ENCODE measurements around the gene RNF149.
"Not testable (repeated sequence)": the region's sequence is repeated elsewhere in the genome, so short reads cannot be mapped to it uniquely, and the experiment has no call there.

RNF149 gene, protein sequence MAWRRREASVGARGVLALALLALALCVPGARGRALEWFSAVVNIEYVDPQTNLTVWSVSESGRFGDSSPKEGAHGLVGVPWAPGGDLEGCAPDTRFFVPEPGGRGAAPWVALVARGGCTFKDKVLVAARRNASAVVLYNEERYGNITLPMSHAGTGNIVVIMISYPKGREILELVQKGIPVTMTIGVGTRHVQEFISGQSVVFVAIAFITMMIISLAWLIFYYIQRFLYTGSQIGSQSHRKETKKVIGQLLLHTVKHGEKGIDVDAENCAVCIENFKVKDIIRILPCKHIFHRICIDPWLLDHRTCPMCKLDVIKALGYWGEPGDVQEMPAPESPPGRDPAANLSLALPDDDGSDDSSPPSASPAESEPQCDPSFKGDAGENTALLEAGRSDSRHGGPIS

DNA sequence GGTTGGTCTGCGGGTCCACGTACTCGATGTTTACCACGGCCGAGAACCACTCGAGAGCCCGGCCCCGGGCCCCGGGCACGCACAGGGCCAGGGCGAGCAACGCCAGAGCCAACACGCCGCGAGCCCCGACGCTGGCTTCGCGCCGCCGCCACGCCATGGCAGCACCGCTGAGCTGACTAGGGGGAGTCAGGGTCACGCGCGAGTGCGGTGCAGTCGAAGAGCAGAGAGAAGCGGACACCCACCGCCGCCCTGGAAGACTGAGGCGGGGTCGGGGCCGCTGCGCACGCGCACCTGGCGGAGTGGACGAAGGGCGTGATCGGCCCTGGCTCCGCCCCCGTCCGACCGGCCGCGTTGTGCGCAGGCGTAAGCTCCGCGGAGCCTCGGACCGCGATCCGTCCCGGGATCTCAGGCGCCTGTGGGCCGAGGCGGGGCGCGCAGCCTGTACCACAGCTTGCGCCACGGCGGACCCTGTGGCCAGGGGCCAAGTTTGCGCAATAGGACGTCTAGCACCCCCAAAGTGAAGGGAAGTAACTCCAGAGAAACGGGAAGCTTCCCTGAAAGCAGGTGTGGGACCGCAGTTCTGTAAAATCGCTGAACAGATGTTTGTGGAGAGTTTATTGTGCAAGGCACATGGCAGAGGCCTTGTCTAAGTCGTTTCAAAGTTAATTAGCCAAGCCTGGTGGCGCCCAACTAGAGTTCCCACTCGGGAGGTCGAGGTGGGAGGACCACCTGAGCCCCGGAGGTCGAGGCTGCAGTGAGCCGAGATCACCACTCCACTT lies at the start of gene RNF149:
Gene RNF149, minus strand, starts transcription at position 270 of the 779 bp plus-strand sequence. Its CDS starts 113 bp downstream, at position 157.
- peak; percentile 82 for DNase-seq (ENCODE audit: low read depth)

DNA sequence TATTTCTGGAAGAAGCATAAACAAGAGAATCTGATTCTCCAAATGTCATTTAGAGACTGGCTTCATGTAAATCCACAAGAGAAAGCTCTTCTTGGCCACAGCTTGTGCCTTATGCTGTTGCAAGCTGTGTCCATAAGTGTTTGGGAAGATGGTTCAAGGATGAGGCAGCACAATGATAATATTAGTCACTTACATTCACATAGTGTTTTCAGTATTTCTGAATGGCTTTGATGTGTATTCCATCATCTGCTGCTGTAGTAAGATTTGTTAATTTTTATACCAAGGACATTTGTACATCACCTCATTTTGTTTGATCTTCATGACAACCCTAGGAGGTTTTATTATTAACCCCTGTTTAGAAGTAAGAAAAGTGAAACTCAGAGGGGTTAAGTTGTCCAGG lies 48.9 kb upstream of the RNF149 start:
- no peak for DNase-seq (ENCODE audit: low read depth)

DNA sequence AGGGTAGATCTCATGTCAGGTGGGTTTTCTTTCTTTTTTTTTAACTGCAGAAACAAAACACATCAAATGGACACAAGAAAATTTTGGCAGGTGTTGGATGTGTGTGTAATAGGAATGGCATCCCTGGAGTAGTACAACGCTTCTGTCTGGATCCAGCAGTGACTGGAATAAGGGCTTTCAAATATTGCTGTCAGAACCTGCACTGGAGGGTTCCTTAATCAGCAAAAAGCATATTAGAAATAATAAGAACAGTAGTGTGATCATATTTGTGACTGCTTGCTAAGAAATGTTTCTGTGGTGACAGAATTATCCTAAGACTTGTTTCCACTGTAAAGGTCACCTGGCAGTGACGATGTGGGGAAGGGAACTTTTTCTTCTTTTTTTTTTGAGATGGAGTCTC lies 48.0 kb upstream of the RNF149 start:
- no peak for DNase-seq (ENCODE audit: low read depth)

GRCh38 chr2:101356055-101356454 lies 47.6 kb upstream of the RNF149 start:
- DNase-seq (ENCODE audit: low read depth) = no peak

DNA sequence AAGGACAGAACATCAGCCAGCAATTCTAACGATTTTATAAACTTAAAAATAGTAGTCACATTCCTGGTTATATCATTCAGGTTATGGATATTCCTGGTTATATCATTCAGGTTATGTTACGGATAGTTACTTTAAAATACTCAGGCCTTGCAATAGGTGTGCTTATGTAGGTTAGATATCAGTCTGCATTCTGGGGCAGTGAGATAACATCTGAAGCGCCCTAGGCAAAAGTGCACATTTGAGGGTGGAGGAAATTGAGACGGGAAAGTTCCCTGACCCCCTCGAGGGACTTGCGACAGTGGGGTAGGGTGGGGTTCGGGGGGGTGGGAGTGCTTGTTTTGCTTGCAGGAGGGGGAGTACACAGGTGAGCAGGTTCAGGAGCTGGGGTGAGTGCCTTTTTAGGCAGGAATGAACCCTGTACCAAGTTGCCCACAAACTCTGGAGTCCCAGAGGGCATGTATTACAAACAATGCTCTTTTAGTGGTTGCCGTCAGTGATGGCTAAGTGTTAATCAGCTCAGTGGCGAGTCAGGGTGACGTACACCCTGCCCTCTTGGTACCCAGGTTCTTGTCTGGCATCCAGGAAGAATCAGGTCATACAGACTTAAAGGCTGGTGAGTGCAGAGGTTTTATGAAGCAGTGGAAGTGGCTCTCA lies 47.0 kb upstream of the RNF149 start:
- no peak for DNase-seq (ENCODE audit: low read depth)

- DNase-seq (ENCODE audit: low read depth) = no peak
Measured at GRCh38 chr2:101354420-101355311, 46.2 kb upstream of the RNF149 start.

DNA sequence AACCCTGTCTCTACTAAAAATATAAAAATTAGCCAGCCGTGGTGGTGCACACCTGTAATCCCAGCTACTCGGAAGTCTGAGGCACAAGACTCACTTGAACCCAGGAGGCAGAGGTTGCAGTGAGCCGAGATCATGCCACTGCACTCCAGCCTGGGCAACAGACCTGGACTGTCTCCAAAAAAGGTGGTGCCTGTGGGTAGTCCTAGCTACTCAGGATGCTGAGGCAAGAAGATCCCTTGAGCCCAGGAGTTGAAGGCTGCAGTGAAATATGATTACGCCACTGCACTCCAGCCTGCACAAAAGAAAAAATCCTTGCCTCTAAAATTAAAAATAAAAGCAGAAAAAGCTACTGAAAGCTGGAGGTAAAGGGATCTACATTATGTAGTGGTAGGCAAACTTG lies 44.1 kb upstream of the RNF149 start:
- not testable (repeated sequence) for DNase-seq (ENCODE audit: low read depth)

DNA sequence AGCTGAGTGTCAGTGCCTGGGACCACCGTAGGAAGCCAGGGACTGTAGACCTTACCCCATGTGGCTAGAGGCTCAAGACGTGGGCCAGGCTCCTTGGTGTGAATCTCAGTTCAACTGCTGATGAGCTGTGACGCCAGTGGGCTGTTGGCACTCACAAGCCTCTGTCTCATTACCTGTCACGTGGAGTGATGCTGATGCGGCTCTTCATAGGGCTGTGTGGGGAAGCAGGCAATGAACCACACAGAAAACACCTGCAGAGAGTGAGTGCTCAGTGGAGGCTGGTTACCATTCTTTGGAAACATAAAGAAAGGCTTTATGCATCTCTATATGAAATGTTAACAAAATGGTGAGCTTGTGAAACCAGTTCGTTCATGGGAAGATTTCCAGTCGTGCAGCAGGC lies 42.7 kb upstream of the RNF149 start:
- no peak for DNase-seq (ENCODE audit: low read depth)

DNA sequence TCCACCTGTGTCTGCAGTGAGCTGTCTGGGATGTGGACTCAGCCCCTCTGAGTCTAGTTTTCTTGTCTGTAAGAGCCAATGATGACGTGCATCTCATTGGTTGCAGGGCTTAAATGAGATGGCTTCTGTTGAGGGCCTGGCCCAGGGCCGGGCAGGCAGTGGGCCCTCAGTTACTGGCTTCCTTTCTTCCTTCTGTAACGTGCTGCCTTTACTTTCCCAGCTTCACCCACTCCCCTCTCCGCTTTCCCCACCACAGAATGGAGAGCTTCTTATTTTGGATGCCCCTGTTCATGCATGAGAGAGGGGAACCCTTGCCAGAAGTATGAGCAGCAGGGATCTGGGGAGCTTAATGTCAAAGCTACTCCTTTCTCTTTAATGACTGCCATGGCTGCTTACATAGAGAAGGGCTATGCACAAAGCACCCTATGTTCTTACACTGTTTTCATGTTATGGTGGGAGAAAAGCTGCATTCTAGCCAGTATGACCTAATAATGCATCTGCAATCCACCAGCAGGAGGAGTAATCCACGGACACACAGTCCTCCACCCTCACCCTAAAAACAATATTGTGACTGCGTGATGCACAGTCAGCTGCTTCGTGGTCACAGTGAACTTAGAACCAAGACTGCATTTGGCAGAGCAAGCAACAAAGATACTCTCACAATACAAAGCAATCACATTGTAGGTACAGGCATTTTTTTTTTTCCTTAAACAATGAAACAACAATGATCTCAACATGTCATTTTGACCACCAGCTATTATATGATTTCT lies 41.6 kb upstream of the RNF149 start:
- DNase-seq (ENCODE audit: low read depth) = no peak

DNA sequence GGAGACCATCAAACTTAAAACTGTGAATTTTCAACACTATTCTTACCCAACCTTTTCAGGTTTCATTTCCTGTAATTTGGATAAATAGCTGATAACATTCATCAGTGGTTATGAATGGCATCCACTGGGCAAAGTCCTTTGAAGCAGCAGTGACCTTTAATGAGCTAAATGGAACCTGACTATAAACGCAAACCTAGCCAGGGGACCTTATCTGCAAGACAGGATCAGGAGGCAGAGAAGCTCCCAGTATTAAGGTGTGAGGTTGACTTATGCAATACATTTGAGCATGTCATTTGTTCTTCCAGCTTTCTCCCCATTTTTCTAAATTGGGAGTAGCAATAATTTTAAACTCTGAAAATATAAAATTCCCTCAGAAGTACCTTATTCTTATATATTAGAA lies 40.4 kb upstream of the RNF149 start:
- DNase-seq (ENCODE audit: low read depth) = no peak

GRCh38 chr2:101346909-101347308 lies 38.4 kb upstream of the RNF149 start:
- DNase-seq (ENCODE audit: low read depth) = no peak

- DNase-seq (ENCODE audit: low read depth) = no peak
Measured at GRCh38 chr2:101344137-101344536, 35.6 kb upstream of the RNF149 start.

DNA sequence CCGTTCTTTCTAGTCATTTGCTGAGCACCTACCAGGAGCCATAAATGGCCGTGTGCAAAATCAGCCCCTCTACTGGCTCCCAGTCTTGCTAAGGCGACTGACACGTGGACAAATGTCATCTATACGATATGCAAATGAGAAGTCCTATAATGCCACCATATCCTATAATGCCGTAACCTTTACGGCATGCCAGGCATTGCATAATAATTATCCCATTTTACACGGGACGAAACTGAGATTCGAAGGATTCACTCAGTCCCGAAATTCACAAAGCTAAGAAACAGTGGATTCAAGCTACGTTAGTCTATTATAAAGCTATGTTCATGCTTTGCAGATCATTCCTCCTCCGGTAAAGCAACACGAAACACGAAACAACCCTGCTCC lies 34.1 kb upstream of the RNF149 start:
- no peak for DNase-seq (ENCODE audit: low read depth)

DNA sequence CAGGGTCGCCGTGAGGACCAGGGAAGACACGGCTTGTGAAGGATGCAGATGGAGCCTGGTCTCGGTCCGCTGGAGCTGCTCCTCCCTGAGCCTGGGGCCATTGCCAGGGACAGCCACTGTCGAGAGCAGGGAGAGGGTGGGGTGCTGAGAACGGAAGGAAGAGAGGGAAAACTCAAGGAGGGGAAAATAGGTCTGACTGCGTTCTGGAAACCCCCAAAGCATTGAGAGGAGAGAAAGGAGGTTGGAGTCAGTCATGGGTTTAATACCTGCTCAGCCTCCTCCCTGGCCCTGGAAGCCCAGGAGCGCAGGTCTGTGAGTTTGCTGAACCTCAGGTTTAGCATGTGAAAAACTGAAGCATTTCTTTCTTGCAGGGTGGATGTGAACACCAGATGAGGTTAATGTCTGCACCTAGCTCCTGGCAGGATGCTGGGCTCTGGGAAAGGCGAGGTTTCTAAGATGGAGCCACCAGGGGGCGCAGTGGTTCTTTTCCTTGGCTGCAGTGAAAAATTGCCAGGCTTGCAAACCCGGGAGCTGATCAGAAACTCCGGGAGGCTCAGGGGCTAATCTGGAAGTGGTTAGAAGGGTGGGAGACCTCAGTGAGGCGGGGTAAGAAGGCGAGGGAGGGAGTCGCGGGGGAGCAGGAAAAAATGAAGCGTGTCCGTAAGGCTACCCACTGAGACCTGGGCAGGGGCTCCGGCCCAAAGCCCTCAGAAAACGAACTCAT lies 33.6 kb upstream of the RNF149 start:
- DNase-seq (ENCODE audit: low read depth) = peak; percentile 58

- DNase-seq (ENCODE audit: low read depth) = peak; percentile 26
Measured at GRCh38 chr2:101341421-101341820, 32.9 kb upstream of the RNF149 start.

GRCh38 chr2:101340141-101340551 lies 31.6 kb upstream of the RNF149 start:
- no peak for DNase-seq (ENCODE audit: low read depth)

DNA sequence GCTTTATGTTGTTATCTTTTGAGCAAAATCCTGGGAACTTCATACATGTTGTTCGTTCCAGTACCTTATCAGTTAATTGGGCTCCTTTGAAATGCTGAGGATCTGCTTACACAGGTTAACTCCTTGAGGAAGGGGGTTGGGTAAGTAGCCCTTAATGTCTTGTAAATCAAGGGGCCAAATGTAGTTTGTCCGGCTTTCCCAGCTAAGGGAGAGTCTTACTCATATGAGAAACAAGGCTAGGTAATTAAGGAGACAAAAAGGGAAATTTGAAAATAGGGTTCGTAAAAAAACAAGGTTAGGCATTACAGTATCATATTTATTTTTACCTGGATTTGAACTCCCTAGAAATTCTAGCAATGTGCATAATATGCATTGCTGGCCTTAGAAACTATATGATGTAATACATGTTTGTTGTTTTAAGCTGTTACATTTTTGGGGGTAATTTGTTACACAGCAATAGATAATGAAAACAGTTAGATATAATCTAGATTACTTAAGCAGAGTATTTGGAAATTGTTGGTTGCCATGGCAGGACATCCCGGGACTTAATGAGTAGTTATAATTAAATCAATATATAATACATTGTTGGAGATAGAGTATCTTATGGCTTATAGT lies 30.9 kb upstream of the RNF149 start:
- DNase-seq (ENCODE audit: low read depth) = no peak

DNA sequence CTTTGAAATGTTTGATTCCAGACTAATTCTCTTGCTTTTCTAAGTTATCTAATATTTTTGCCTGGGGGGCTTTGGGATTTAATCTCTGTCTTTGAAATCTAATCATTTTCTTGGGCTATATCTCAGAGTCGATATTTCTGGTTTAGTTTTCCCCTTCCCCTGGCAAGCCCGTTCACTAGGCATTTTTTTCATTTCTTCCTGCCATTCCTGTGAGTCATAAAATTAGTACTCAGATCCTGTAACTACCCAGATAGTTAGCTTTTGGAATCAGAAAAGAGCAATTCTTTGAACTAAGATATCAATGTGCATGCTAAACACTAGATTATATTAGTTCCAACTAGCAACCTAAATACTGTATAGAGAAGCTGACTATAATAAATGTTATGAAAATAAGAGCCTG lies 29.4 kb upstream of the RNF149 start:
- no peak for DNase-seq (ENCODE audit: low read depth)

DNA sequence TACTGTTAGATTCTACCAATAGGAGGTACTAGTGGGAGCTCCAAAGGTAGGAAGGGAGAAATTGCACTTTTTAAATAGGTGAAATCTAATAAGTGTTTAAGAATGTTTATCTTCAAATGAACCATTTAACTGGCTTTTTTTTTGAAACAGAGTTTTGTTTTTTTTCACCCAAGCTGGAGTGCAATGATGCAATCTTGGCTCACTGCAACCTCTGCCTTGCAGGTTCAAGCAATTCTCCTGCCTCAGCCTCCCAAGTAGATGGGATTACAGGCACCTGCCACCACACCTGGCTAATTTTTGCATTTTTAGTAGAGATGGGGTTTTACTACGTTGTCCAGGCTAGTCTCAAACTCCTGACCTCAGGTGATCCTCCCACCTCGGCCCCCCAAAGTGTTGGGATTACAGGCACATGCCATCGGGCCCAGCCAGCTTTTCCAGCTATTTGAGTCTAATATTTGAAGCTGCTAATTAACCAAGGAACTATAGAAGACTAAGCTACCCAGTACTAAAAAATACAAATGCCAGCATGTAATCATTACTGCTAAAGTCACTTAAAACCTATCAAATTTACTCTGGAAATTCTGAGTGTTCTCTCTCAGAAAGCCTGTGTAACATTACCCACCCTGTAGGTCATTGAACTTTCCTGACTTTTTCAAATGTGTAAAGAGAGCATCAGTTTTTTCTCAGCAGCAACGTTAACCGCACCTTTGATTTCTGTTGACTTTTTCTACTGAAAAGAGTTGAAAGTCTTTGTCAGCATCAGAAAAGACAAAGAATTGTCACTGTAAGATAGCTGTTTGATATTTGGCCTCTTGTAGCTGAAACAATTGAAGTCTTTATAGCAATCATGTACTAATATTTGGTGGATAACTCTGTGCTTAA lies 24.6 kb upstream of the RNF149 start:
- no peak for DNase-seq (ENCODE audit: low read depth)

Measured in stimulated activated CD8-positive, alpha-beta memory T cell treated with anti-CD3 and anti-CD28 coated beads, Interleukin-7, amount 100 ng/mL, for 24 hours (primary cell).